ENCODE measurements around the gene SACM1L. TPM values are rescaled to one million over a fixed set of nuclear protein-coding genes. Genes with fewer than 3 reads are reported as not detected.

SACM1L gene
- total RNA-seq, 1 donor from 2014 or later: 23.6 TPM

- intact Hi-C loops (cut with micrococcal nuclease): no loop called here
- ATAC-seq (no peak), DNase-seq (no peak)
Observed at GRCh38 chr3:45758871-45759270, 69.7 kb downstream of the SACM1L start.

- DNase-seq (no peak), ATAC-seq (no peak)
- intact Hi-C loops (cut with micrococcal nuclease): loop anchor here (5.0 to 10.0 kb wide), 2 partner anchors 72 to 305 kb away; no protein-coding TSS in a partner anchor
Observed at GRCh38 chr3:45759851-45760250, 70.7 kb downstream of the SACM1L start.

GRCh38 chr3:45760878-45761711 is 71.9 kb downstream of the SACM1L start:
- intact Hi-C loops (cut with micrococcal nuclease): loop anchor here (5.0 to 10.0 kb wide), 2 partner anchors 71 to 304 kb away; no protein-coding TSS in a partner anchor
- peak; percentile 90 for ATAC-seq
- DNase-seq: peak; percentile 53

GRCh38 chr3:45761831-45762230 is 72.6 kb downstream of the SACM1L start:
- DNase-seq: no peak
- no peak for ATAC-seq
- intact Hi-C loops (cut with micrococcal nuclease): loop anchor here (5.0 to 10.0 kb wide), 2 partner anchors 70 to 303 kb away; no protein-coding TSS in a partner anchor

- DNase-seq (no peak), ATAC-seq (no peak)
- intact Hi-C loops (cut with micrococcal nuclease): loop anchor here (5.0 to 10.0 kb wide), 2 partner anchors 70 to 302 kb away; no protein-coding TSS in a partner anchor
Observed at GRCh38 chr3:45762647-45763302, 73.6 kb downstream of the SACM1L start.

GRCh38 chr3:45763303-45763675 is 74.1 kb downstream of the SACM1L start:
- DNase-seq (no peak), ATAC-seq (no peak)
- intact Hi-C loops (cut with micrococcal nuclease): loop anchor here (5.0 to 10.0 kb wide), 2 partner anchors 69 to 302 kb away; no protein-coding TSS in a partner anchor

- ATAC-seq: no peak
- intact Hi-C loops (cut with micrococcal nuclease): loop anchor here (10.0 kb wide), 1 partner anchor 299 kb away; no protein-coding TSS in a partner anchor
- no peak for DNase-seq
Observed at GRCh38 chr3:45765266-45765851, 76.2 kb downstream of the SACM1L start.

GRCh38 chr3:45765958-45766357 is 76.8 kb downstream of the SACM1L start:
- intact Hi-C loops (cut with micrococcal nuclease): loop anchor here (10.0 kb wide), 1 partner anchor 299 kb away; no protein-coding TSS in a partner anchor
- DNase-seq: no peak
- ATAC-seq: no peak

- no peak for DNase-seq
- intact Hi-C loops (cut with micrococcal nuclease): no loop called here
- ATAC-seq: no peak
Observed at GRCh38 chr3:45771166-45771775, 82.1 kb downstream of the SACM1L start.

GRCh38 chr3:45771831-45772230 is 82.6 kb downstream of the SACM1L start:
- intact Hi-C loops (cut with micrococcal nuclease): no loop called here
- ATAC-seq (no peak), DNase-seq (no peak)

- intact Hi-C loops (cut with micrococcal nuclease): no loop called here
- no peak for DNase-seq
- ATAC-seq: no peak
Observed at GRCh38 chr3:45772341-45773035, 83.3 kb downstream of the SACM1L start.

GRCh38 chr3:45773072-45773471 is 83.9 kb downstream of the SACM1L start:
- no peak for DNase-seq
- ATAC-seq: no peak
- intact Hi-C loops (cut with micrococcal nuclease): no loop called here

GRCh38 chr3:45773714-45774449 is 84.7 kb downstream of the SACM1L start:
- intact Hi-C loops (cut with micrococcal nuclease): no loop called here
- no peak for ATAC-seq
- DNase-seq: no peak

- no peak for ATAC-seq
- intact Hi-C loops (cut with micrococcal nuclease): no loop called here
- DNase-seq: no peak
Observed at GRCh38 chr3:45774581-45775521, 85.7 kb downstream of the SACM1L start.

GRCh38 chr3:45775571-45776300 is 86.5 kb downstream of the SACM1L start:
- DNase-seq (no peak), ATAC-seq (no peak)
- intact Hi-C loops (cut with micrococcal nuclease): no loop called here

GRCh38 chr3:45776301-45776595 is 87.1 kb downstream of the SACM1L start:
- intact Hi-C loops (cut with micrococcal nuclease): no loop called here
- ATAC-seq: no peak
- DNase-seq: no peak

- intact Hi-C loops (cut with micrococcal nuclease): no loop called here
- ATAC-seq: no peak
- no peak for DNase-seq
Observed at GRCh38 chr3:45776611-45777010, 87.4 kb downstream of the SACM1L start.
